Sigmoid colon (tissue), 4 donors: ENCODE data around the gene ATP12A.

Source experiments
- EP300 ChIP-seq, 4 donors: sonication (generic); formaldehyde crosslinking; IDR thresholded peaks; one replicate each; pipeline ENCODE4 v1.6.1; 2017; ENCODE audit warnings: antibody characterized with exemption in 4 of 4
- POLR2A ChIP-seq, 2 donors: fragments of 450-650 bp; IDR thresholded peaks; one replicate each; pipeline ENCODE4 v1.6.1; 2016; ENCODE audit warnings: antibody characterized with exemption in 2 of 2, mild to moderate bottlenecking in 2 of 2, moderate library complexity in 2 of 2
- TF ChIP-seq, protein P1 (sequence below), 4 experiments: fragments of 450-650 bp in 3 of 4; fragments of 200-600 bp in 1 of 4; IDR thresholded peaks; one replicate each; pipeline ENCODE4 v1.5.1; 2016 to 2019; ENCODE audit warnings: antibody characterized with exemption in 4 of 4, mild to moderate bottlenecking in 3 of 4, moderate library complexity in 2 of 4

DNA sequence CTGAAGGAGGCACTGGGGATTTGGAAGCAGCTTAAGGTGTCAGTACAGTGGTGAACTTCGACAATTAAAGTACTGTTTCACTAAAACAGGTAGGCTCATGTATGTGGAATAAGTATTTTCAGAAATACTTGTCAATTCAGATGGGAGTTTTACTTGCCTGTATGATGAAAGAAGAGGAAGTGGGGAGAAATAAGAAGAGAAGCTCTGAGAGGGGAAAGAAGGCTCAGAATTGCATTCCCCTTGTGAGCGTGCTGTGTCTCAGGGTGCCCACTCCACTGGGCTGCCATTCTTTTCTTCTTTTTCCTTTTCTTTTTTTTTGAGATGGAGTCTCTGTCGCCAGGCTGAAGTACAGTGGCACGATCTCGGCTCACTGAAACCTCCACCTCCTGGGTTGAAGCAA lies 45.2 kb downstream of the ATP12A start:
- TF ChIP-seq, protein P1, sequence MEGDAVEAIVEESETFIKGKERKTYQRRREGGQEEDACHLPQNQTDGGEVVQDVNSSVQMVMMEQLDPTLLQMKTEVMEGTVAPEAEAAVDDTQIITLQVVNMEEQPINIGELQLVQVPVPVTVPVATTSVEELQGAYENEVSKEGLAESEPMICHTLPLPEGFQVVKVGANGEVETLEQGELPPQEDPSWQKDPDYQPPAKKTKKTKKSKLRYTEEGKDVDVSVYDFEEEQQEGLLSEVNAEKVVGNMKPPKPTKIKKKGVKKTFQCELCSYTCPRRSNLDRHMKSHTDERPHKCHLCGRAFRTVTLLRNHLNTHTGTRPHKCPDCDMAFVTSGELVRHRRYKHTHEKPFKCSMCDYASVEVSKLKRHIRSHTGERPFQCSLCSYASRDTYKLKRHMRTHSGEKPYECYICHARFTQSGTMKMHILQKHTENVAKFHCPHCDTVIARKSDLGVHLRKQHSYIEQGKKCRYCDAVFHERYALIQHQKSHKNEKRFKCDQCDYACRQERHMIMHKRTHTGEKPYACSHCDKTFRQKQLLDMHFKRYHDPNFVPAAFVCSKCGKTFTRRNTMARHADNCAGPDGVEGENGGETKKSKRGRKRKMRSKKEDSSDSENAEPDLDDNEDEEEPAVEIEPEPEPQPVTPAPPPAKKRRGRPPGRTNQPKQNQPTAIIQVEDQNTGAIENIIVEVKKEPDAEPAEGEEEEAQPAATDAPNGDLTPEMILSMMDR (IDR thresholded peaks at IDR 0.05) = no peak
- TF ChIP-seq EP300 (IDR thresholded peaks at IDR 0.05) = no peak
- TF ChIP-seq POLR2A (IDR thresholded peaks at IDR 0.05) = no peak
